Right atrium auricular region (tissue), 2 donors: Measurements from ENCODE around the gene UCP2. TPM values are rescaled to one million over a fixed set of nuclear protein-coding genes. Genes with fewer than 3 reads are reported as not detected.
A peak's percentile ranks its signal among the peaks of the same experiment; 100 is the strongest.

Source experiments
- DNase-seq: peaks from one replicate; pipeline ENCODE4 v3.0.0-alpha.2; 2019; ENCODE audit warnings: low spot score
- H3K27ac ChIP-seq, 2 donors: fragments of 200-600 bp; sonication (generic); 1 replicate in 1 of 2; 2 replicates in 1 of 2; pipeline ENCODE4 v1.5.1; 2016 to 2019
- H3K27me3 ChIP-seq, 2 donors: fragments of 200-600 bp; sonication (generic); one replicate each; pipeline versions ENCODE4 v1.5.1 to v1.6.0; 2017 to 2019
- H3K36me3 ChIP-seq: fragments of 200-600 bp; sonication (generic); one replicate; pipeline ENCODE4 v1.5.1; 2016
- H3K4me1 ChIP-seq, 2 donors: fragments of 200-600 bp; sonication (generic); one replicate each; pipeline versions ENCODE4 v1.5.1 to v1.6.0; 2017 to 2019
- H3K4me3 ChIP-seq, 2 donors: fragments of 200-600 bp; sonication (generic); 1 replicate in 1 of 2; 2 replicates in 1 of 2; pipeline ENCODE4 v1.5.1; 2017 to 2019; ENCODE audit warnings: mild to moderate bottlenecking in 1 of 2, moderate library complexity in 1 of 2
- H3K9me3 ChIP-seq, 2 donors: fragments of 200-600 bp; sonication (generic); one replicate each; pipeline ENCODE4 v1.5.1; 2019
- total RNA-seq, 2 donors: library from RNA; depleted of rRNA; stranded (reverse); fragments of >200 nt; gene quantifications; one replicate each; pipeline ENCODE4 v1.1.0, GENCODE V29; 2016
- TF ChIP-seq, protein P1 (sequence below), 2 donors: fragments of 200-600 bp; sonication (generic); IDR thresholded peaks; one replicate each; pipeline ENCODE4 v1.5.1; 2019; ENCODE audit warnings: antibody characterized with exemption in 2 of 2

UCP2 gene
- total RNA-seq, 2 donors from 2014 or later: 8.2 to 13.2 TPM

DNA sequence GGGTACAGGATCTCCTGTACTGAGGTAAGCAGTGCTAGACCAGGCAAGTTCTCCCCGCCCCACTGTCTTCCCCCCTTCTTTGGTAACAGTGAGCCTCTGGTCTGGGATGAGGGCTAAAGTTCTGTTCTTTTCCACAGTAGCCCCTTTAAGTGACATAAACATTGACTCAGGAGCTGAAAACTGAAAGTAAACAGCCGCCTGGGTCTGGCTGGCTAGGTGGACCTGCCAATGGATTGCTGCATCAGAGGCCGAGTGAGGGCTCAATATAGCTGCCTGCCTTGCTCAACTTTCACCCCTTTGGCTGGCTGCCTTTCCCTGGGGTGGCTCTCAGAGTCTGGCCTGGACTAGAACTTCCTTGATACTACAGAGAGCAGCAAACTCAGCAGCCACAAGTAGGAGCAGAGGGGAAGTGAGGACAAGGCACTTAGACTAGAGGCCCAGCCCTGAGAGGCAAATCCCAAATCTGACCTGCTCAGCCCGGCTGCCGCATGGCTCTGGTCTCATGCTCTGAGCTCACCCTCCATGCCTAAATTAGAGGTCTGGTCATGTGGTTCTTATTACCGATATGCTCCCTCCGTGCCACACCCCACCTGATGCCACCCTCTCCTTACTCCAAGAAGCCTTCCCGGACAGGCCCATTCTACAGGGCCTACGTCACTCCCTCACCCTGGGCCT lies 35.8 kb upstream of the UCP2 start:
- Histone ChIP-seq H3K27me3 (no peaks in the 10 kb centered on the region), H3K4me3 (no peak overlapping the region), H3K27ac (peak overlapping the region; percentile 89 to 91), H3K36me3 (peaks cover 6% of the 10 kb centered on the region), H3K9me3 (no peaks in the 10 kb centered on the region), H3K4me1 (peaks cover 0 to 32% of the 10 kb centered on the region in 2 donors)
- TF ChIP-seq, protein P1, sequence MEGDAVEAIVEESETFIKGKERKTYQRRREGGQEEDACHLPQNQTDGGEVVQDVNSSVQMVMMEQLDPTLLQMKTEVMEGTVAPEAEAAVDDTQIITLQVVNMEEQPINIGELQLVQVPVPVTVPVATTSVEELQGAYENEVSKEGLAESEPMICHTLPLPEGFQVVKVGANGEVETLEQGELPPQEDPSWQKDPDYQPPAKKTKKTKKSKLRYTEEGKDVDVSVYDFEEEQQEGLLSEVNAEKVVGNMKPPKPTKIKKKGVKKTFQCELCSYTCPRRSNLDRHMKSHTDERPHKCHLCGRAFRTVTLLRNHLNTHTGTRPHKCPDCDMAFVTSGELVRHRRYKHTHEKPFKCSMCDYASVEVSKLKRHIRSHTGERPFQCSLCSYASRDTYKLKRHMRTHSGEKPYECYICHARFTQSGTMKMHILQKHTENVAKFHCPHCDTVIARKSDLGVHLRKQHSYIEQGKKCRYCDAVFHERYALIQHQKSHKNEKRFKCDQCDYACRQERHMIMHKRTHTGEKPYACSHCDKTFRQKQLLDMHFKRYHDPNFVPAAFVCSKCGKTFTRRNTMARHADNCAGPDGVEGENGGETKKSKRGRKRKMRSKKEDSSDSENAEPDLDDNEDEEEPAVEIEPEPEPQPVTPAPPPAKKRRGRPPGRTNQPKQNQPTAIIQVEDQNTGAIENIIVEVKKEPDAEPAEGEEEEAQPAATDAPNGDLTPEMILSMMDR (IDR thresholded peaks at IDR 0.05): no peak
- peak; percentile 98 for DNase-seq

DNA sequence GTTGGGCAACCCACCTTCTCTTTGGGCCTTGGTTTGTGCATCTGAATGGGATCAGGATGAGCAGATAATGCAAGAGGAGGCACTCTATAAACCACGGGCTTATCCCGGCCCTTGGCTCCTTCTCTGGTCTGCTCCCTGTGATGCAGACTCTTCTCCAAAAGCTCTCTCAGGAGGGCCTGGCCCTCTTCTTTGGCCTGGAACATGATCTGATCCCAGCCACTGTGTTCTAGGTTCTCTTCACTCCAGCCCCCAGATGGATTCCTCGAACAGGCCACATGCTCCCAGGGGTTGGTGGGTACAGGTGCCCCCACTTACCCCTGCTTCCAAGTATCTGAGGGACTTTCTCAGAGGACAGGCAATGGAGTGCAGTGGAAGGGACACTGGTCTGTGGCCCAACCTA lies 35.0 kb upstream of the UCP2 start:
- no peaks in the 10 kb centered on the region for H3K27me3 ChIP-seq
- H3K4me3 ChIP-seq: no peak overlapping the region
- peaks cover 0 to 32% of the 10 kb centered on the region in 2 donors for H3K4me1 ChIP-seq
- H3K9me3 ChIP-seq: no peaks in the 10 kb centered on the region
- H3K27ac ChIP-seq: peak overlapping the region; percentile 89 to 91
- TF ChIP-seq, protein P1 (IDR thresholded peaks at IDR 0.05): no peak
- H3K36me3 ChIP-seq: peaks cover 6% of the 10 kb centered on the region
- DNase-seq: no peak

DNA sequence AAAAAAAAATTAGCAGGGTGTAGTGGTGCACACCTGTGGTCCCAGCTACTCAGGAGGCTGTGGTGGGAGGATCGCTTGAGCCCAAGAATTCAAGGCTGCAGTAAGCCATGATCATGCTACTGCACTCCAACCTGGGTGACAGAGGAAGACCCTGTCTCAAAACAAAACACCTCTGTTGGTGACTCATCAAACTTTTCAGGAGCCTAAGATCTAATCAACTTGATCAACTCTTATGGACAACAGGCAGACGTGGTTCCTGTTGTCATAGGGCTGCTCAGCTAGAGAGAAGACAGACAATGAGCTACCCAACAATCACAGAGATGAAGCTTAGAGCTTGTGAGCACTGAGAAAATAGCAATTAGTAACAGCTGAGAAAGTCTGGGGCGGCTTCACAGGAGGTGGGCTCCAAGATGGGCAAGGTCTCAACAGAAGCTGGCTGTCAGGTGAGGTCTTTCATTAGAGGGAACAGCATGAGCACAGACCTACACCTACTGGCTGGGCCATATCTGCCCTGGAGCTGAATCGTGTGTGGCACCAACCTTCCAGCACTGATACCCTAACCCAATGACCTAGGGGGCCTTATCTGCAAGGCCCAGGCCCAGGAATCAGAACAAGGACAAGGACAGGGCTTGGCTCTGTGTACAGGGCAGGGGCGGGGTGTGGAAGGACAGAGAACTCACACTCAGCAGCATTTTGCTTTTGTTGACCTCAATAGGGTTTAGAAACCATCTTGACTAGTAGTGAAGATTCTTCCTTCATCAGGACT lies 33.5 kb upstream of the UCP2 start:
- no peaks in the 10 kb centered on the region for H3K9me3 ChIP-seq
- DNase-seq: no peak
- TF ChIP-seq, protein P1 (IDR thresholded peaks at IDR 0.05): no peak
- peaks cover 0 to 41% of the 10 kb centered on the region in 2 donors for H3K4me1 ChIP-seq
- H3K4me3 ChIP-seq: no peak overlapping the region
- H3K27ac ChIP-seq: no peak overlapping the region
- H3K36me3 ChIP-seq: peaks cover 6% of the 10 kb centered on the region
- H3K27me3 ChIP-seq: no peaks in the 10 kb centered on the region

DNA sequence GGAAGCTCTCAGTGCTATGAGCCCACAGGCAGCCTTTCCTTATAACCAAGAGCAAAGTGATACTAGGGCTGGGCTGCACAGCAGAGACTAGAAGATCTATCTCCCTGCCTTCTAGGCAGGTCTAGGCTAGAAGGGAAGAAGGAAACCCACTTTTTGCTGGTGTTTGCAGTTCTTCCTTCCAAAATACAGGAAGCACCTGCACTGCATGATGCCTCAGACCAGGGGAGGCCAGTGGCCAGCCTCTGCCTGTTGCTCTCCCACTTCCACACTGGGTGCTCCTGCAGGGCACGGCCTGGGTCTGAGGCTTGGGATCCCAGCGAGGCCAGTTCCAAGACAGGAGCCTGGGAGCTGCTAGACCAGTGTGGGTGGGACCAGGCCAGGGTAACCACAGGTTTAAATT lies 32.2 kb upstream of the UCP2 start:
- H3K4me1 ChIP-seq: peaks cover 0 to 47% of the 10 kb centered on the region in 2 donors
- TF ChIP-seq, protein P1 (IDR thresholded peaks at IDR 0.05): no peak
- no peak for DNase-seq

DNA sequence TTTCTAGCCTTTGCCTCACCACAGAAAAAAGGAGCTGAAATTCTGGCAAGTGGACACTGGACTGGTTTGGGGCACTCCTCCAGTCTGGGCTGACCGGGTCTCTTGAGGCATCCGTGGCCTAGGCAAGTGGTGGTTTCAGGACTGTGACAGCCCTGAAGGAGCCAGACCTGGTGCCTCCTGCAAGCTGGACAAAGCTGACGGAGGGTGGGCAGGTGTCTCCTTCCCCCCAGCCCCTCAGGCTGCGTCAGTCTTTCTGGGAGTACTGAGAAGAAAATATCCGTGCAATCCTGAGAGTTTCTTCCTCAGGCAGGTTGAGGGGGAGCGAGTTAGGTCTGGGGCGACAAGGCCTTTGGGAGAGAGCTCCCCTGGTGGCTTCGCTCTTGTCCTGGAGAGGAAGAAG lies 30.5 kb upstream of the UCP2 start:
- TF ChIP-seq, protein P1 (IDR thresholded peaks at IDR 0.05): no peak
- Histone ChIP-seq H3K27me3 (no peaks in the 10 kb centered on the region), H3K9me3 (no peaks in the 10 kb centered on the region), H3K4me3 (no peak overlapping the region), H3K36me3 (peaks cover 6% of the 10 kb centered on the region), H3K4me1 (peaks cover 0 to 42% of the 10 kb centered on the region in 2 donors), H3K27ac (no peak overlapping the region)
- no peak for DNase-seq

More for the DNA sequence above, 32.2 kb upstream of the UCP2 start:
- Histone ChIP-seq H3K4me3 (no peak overlapping the region), H3K36me3 (peaks cover 6% of the 10 kb centered on the region), H3K9me3 (no peaks in the 10 kb centered on the region), H3K27me3 (no peaks in the 10 kb centered on the region), H3K27ac (no peak overlapping the region)
